Naive B cell (primary cell): ENCODE results near the gene TSPAN2. TPM values are rescaled to one million over a fixed set of nuclear protein-coding genes. Genes with fewer than 3 reads are reported as not detected.

ENCODE experiments used
- ATAC-seq, 2 donors: fragments of 150-1000 bp; cut with Tn5 transposase; 2 replicates each; pipeline ENCODE4 v1.10.0; 2021; ENCODE audit warnings: low read depth in 2 of 2, mild to moderate bottlenecking in 2 of 2, moderate library complexity in 2 of 2
- DNase-seq: peaks from one replicate; pipeline ENCODE4 v3.0.0; 2022
- H3K27ac Mint-ChIP-seq, 6 donors: one replicate each; pipeline ENCODE4 v1.8.0; 2020 to 2022; ENCODE audit warnings: mild to moderate bottlenecking in 6 of 6, mixed read lengths in 6 of 6, moderate library complexity in 5 of 6, inconsistent platforms in 2 of 6
- H3K27me3 Mint-ChIP-seq, 3 donors: one replicate each; pipeline ENCODE4 v1.8.0; 2021 to 2022; ENCODE audit warnings: mixed read lengths in 3 of 3, mild to moderate bottlenecking in 1 of 3
- H3K36me3 Mint-ChIP-seq, 2 donors: one replicate each; pipeline ENCODE4 v1.8.0; 2020 to 2022; ENCODE audit warnings: mixed read lengths in 2 of 2, inconsistent platforms in 1 of 2, mild to moderate bottlenecking in 1 of 2
- H3K4me1 Mint-ChIP-seq, 3 donors: one replicate each; pipeline ENCODE4 v1.8.0; 2020 to 2022; ENCODE audit warnings: mixed read lengths in 3 of 3, inconsistent platforms in 1 of 3, mild to moderate bottlenecking in 1 of 3, moderate library complexity in 1 of 3
- H3K4me3 Mint-ChIP-seq, 8 donors: one replicate each; pipeline ENCODE4 v1.8.0; 2020 to 2022; ENCODE audit warnings: mild to moderate bottlenecking in 8 of 8, mixed read lengths in 8 of 8, moderate library complexity in 8 of 8, inconsistent platforms in 2 of 8
- H3K9me3 Mint-ChIP-seq, 7 donors: one replicate each; pipeline ENCODE4 v1.8.0; 2020 to 2022; ENCODE audit warnings: mixed read lengths in 7 of 7, mild to moderate bottlenecking in 5 of 7, inconsistent platforms in 2 of 7, moderate library complexity in 1 of 7
- polyA plus RNA-seq, 6 donors: library from polyadenylated mRNA; unstranded; fragments of 300-500 nt; fragmentation: Illumina TruSeq; gene quantifications; one replicate each; pipeline ENCODE4 v1.2.3, GENCODE V29; 2021; ENCODE audit warnings: low read depth in 6 of 6

The TSPAN2 gene
- polyA plus RNA-seq, 6 donors from 2014 or later = 0.15 to 0.38 (median 0.23) TPM; not detected in 2

DNA sequence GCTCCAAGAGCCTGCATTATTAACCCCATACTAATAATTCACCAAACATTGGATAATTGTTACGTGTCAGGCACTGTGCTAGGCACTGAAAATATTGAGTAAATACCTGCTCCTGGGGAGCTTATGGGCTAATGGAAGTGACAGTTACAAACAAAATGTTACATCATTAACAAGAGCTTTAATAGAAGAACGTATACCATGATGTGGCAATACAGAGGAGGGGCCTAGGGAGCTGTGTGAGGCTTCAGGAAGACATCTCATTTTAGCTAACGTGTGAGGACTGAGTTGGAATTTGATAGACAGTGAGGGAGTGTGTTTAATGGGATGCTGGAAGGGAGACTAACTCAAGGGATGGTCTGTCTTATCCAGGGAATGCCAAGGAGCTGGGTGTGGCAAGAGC, 16.5 kb upstream of the TSPAN2 start:
- ATAC-seq (no peak), DNase-seq (no peak)
- Mint-ChIP-seq H3K9me3 (peaks cover 0 to 4% (median 0%) of the 10 kb centered on the region in 7 donors), H3K4me1 (peaks cover 0 to 4% (median 0%) of the 10 kb centered on the region in 3 donors), H3K36me3 (peaks cover 0 to 8% of the 10 kb centered on the region in 2 donors), H3K27me3 (peaks cover 0 to 12% (median 6%) of the 10 kb centered on the region in 3 donors), H3K27ac (peak overlapping the region in 3 of 6 donors; percentile 37 to 72 (median 59)), H3K4me3 (no peak overlapping the region)

DNA sequence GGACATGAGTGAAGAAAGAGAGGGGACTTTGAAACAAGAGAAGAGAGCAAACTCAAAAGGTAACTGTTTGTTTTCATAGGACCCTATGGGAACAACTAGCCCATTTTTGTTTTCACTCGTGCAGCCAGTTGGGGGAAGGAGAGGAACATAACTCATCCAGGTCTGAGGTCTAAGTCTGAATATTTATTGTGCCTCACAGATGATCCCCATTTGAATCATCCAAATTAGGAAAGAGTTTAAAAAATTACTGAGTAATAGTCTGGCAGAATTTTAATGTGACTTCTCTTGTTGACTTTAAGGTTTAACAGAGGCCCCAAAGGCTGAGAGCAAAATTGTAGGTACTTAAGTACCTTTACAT, 10.4 kb upstream of the TSPAN2 start:
- no peaks in the 10 kb centered on the region for H3K36me3 Mint-ChIP-seq
- H3K27ac Mint-ChIP-seq = peak overlapping the region; percentile 96 to 100 (median 98)
- peak overlapping the region; percentile 83 to 99 (median 93) for H3K4me3 Mint-ChIP-seq
- no peak for DNase-seq
- no peaks in the 10 kb centered on the region for H3K27me3 Mint-ChIP-seq
- ATAC-seq = no peak
- peaks cover 19 to 24% (median 23%) of the 10 kb centered on the region in 3 donors for H3K4me1 Mint-ChIP-seq
- H3K9me3 Mint-ChIP-seq = no peaks in the 10 kb centered on the region

DNA sequence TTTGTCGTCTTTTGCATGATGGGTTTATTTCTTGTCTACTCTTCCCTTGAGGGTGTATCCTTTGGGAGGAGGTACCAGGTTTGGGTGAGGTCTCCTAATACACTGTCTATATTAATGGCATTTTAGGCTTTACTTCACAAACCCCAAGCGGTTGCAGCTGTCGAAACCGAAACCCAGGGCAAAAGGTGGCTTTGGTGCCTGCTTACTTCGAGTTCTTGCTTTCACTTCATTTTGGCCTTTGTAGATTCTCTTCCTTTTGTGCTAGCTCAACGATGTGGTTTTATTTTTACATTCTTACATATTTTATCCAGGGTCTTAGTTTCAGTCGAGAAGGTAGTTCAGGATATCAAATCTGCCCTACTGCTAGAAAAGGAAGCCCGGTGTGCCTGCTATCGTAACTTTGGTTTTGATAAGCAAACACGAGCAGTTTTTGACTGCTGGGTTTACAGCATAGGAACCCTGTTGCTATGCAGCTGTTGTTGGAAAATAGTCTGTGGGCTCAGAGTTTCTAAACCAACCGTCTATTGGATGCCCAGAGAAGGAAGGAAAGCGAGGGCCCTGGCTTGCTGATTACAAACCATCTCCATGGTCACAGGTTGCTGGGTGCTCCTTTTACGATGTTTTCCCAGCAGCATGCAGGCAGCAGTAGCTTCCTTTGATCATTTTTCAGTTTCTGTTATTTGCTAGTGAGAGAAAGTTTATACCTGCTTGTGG, 9.8 kb upstream of the TSPAN2 start:
- ATAC-seq = peak; percentile 93 to 94
- Mint-ChIP-seq H3K9me3 (no peaks in the 10 kb centered on the region), H3K27me3 (no peaks in the 10 kb centered on the region), H3K4me1 (peaks cover 19 to 24% (median 23%) of the 10 kb centered on the region in 3 donors), H3K4me3 (peak overlapping the region; percentile 83 to 99 (median 93)), H3K27ac (peak overlapping the region; percentile 96 to 100 (median 98)), H3K36me3 (no peaks in the 10 kb centered on the region)
- peak; percentile 67 for DNase-seq

DNA sequence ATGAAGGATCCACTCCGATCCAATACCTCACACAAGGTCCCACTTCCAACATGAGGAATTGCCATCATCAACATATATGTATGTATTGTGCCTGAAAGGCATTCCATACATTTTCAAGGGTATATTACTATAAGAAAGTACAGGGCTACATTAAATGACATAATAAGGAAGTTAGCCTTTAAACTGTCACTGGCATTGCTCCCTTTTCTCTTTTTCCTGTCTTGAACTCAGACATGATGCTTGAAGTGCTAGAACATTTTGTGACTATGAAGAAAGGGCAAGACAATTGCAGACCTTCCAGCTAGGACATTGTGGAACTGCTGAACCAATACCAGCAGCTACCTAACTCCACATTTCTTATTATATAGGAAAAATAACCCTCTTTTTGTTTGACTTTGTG, 2.9 kb upstream of the TSPAN2 start:
- no peak for ATAC-seq
- H3K27me3 Mint-ChIP-seq = peaks cover 0 to 9% (median 2%) of the 10 kb centered on the region in 3 donors
- DNase-seq = no peak
- H3K4me1 Mint-ChIP-seq = peaks cover 13 to 18% (median 17%) of the 10 kb centered on the region in 3 donors
- H3K36me3 Mint-ChIP-seq = no peaks in the 10 kb centered on the region
- no peak overlapping the region for H3K27ac Mint-ChIP-seq
- H3K9me3 Mint-ChIP-seq = no peaks in the 10 kb centered on the region
- no peak overlapping the region for H3K4me3 Mint-ChIP-seq

DNA sequence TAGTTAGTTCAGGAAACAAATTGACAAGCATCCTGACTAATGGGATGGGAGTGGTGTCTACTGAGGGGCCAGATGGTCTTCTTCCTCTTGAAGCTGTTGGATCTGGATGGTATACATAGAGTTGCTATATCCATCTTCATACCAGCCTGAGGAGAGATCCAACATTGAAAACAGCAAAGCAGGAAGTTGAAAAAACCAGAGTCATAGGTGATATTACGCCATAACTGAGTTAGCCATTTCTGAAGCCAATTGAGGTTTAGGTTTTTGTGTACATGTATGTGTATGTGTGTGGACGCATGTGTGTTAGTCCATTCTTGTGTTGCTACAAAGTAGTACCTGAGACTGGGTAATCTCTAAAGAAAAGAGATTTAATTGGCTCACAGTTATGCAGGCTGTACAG, 2.3 kb upstream of the TSPAN2 start:
- peak overlapping the region in 1 of 8 donors; percentile 91 for H3K4me3 Mint-ChIP-seq
- no peak for DNase-seq
- no peaks in the 10 kb centered on the region for H3K36me3 Mint-ChIP-seq
- peaks cover 13 to 18% (median 17%) of the 10 kb centered on the region in 3 donors for H3K4me1 Mint-ChIP-seq
- no peak for ATAC-seq
- peaks cover 1 to 12% (median 5%) of the 10 kb centered on the region in 3 donors for H3K27me3 Mint-ChIP-seq
- no peak overlapping the region for H3K27ac Mint-ChIP-seq
- H3K9me3 Mint-ChIP-seq = no peaks in the 10 kb centered on the region

DNA sequence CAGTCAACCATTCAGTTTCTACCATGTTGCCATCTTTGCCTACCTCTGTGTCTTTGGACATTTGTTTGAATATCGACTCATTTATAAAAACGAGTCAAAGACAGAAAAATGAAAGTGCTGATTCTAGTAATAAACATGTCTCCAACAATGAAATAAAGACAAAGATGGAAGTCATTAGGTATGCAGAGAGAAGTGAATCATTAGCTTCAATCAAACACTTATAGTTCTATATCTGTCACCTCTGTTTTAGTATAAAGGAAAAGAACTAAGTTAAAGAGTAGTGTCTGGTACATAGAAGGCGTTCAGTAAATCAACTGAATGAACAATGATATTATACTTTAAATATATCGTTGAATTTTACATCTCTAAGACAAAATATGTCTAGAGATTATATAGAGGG, 1.7 kb upstream of the TSPAN2 start:
- H3K4me1 Mint-ChIP-seq = peaks cover 13 to 18% (median 17%) of the 10 kb centered on the region in 3 donors
- H3K36me3 Mint-ChIP-seq = no peaks in the 10 kb centered on the region
- H3K27me3 Mint-ChIP-seq = peaks cover 6 to 18% (median 11%) of the 10 kb centered on the region in 3 donors
- no peak overlapping the region for H3K27ac Mint-ChIP-seq
- peak overlapping the region in 3 of 8 donors; percentile 83 to 91 (median 86) for H3K4me3 Mint-ChIP-seq
- no peaks in the 10 kb centered on the region for H3K9me3 Mint-ChIP-seq
- DNase-seq = no peak
- no peak for ATAC-seq

DNA sequence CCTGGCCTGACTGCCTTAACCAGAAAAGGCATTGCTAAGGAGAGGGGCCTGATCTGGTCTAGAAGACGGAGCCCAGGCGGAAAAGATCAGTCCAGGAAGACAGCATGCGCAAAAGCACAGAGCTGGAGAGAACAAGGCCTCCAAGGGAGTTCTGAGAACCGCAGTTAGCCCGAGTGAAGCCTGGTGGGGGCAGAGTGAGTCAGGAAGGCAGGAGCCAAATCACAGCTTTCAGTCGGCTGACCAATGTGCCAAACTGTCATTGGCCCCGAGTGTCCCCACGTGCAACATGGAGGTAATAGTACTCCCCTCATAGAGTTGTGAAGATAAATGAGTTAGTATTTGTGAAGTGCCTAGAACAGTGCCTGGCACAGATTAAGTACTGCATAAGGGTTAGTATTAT, 1.2 kb upstream of the TSPAN2 start:
- Mint-ChIP-seq H3K4me3 (peak overlapping the region; percentile 10 to 92 (median 88)), H3K36me3 (no peaks in the 10 kb centered on the region), H3K9me3 (no peaks in the 10 kb centered on the region), H3K27ac (peak overlapping the region in 1 of 6 donors; percentile 8), H3K4me1 (peaks cover 13 to 18% (median 17%) of the 10 kb centered on the region in 3 donors), H3K27me3 (peaks cover 6 to 20% (median 11%) of the 10 kb centered on the region in 3 donors)
- no peak for DNase-seq
- ATAC-seq = no peak

DNA sequence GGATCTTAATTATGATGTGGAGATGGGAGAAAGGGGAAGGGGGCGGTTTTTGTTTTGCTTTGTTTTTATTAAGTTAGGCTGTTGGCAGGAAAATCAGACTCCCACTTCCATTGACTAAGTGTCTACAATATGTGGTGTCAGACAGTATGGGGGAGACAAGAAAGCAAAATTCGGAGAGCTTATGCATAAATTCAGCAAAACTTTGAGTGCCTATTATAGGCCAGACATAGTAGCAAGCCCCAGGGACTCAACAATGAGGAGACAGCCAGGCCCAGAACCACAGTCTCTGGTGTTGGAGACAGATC, 835 bp upstream of the TSPAN2 start:
- DNase-seq (no peak), ATAC-seq (no peak)
- peak overlapping the region in 3 of 6 donors; percentile 8 to 96 (median 81) for H3K27ac Mint-ChIP-seq

DNA sequence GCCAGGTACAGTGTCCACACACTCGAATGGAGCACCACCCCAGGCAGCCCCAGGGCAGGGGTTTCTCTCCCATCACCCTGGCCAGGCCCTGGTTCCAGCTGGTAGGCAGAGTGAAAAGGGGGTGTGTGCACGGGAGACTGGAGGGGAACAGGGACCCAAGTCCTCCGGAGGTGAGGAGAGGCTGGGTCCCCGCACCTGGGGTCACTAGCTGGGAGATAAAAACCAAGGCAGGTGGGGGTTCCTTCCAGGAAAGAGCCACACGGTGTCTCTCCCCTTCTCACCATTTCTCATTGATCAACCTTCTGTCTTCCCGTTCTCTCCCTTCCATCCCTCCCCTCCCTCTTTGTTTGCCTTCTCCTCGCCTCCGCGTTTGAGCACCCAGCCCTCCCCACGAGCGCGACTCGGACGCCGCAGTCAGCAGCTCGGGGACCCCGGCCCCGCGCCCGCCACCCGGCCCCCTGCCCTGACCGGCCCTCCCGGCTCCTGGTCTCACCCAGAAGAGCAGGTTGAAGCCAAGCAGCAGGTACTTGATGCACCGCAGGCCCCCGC, 358 bp downstream of the TSPAN2 start:
- H3K36me3 Mint-ChIP-seq = no peaks in the 10 kb centered on the region
- no peaks in the 10 kb centered on the region for H3K9me3 Mint-ChIP-seq
- peak overlapping the region in 3 of 6 donors; percentile 47 to 85 (median 59) for H3K27ac Mint-ChIP-seq
- ATAC-seq (peak in 1 of 2 donors; percentile 4), DNase-seq (no peak)
- peak overlapping the region; percentile 67 to 93 (median 84) for H3K4me3 Mint-ChIP-seq
- H3K4me1 Mint-ChIP-seq = peaks cover 13 to 18% (median 17%) of the 10 kb centered on the region in 3 donors
- peaks cover 13 to 20% (median 15%) of the 10 kb centered on the region in 3 donors for H3K27me3 Mint-ChIP-seq

More for the DNA sequence above, 835 bp upstream of the TSPAN2 start:
- peaks cover 6 to 20% (median 12%) of the 10 kb centered on the region in 3 donors for H3K27me3 Mint-ChIP-seq
- peak overlapping the region; percentile 83 to 93 (median 91) for H3K4me3 Mint-ChIP-seq
- peaks cover 13 to 18% (median 17%) of the 10 kb centered on the region in 3 donors for H3K4me1 Mint-ChIP-seq
- H3K9me3 Mint-ChIP-seq = no peaks in the 10 kb centered on the region
- H3K36me3 Mint-ChIP-seq = no peaks in the 10 kb centered on the region

DNA sequence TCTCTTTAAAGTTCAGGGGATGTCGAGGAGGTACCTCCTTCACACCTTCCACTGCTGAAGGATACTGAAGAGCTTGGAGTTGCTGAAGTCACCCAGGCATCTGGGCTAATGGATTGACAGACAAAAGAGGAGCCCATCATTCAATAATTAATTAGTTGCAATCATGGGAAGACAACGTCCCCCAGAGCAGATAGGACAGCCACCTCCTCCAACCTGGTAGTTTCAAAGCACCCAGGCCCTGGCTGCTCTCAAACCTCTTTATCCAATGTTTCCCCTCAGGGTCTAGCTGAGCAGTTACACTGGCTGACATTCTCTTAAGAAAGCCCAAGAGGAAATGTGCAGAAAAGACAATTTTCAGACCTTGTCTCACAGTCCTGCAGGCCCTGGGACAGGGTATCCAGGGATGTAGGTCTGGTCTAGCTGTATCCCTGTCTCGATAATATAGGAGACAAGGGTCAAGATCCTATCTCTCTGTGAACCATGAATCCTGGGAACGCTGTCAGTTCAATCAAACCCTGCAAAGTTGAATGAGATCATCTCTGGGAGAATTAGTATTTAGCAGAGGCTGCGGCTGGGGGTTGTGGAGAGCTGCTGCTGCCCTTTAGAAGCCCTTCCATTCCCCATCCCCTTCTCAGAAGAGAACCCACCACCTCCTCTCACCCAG, 1.1 kb downstream of the TSPAN2 start:
- H3K36me3 Mint-ChIP-seq = no peaks in the 10 kb centered on the region
- no peak for ATAC-seq
- peak overlapping the region in 2 of 6 donors; percentile 59 to 85 for H3K27ac Mint-ChIP-seq
- no peaks in the 10 kb centered on the region for H3K9me3 Mint-ChIP-seq
- H3K4me1 Mint-ChIP-seq = peaks cover 13 to 18% (median 17%) of the 10 kb centered on the region in 3 donors
- DNase-seq = no peak
- peaks cover 13 to 27% (median 15%) of the 10 kb centered on the region in 3 donors for H3K27me3 Mint-ChIP-seq
- H3K4me3 Mint-ChIP-seq = peak overlapping the region; percentile 67 to 93 (median 84)

DNA sequence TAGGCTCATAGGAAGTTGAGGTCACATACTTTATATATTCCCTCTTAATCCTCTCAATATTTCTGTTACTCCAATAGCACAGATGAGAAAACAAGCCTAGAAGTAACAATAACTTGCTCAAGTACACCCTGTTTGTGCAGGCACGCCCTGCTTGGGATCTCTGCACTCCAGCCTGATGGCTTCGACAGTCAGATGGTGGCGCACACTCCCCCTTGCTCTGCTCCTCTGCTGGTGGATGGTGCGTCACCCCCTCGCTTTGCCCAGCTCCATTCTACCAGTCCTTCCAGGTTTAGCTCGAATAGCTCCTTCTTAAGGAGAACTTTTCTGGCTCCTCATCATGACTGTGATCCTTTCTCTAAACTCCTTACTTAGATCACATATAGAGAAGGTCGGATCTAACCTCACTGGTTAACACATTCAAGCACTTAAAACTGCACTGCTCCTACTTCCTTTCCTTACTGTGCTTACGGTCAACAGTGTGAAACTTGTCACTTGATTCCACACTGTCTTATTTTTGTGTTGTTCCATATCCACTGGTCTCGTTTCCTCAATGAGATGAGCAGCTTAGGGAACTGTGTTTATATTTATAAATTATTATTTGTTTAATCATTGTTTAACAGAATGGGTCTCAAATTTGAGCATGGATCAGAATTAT, 3.0 kb downstream of the TSPAN2 start:
- Mint-ChIP-seq H3K4me1 (peaks cover 13 to 18% (median 17%) of the 10 kb centered on the region in 3 donors), H3K27me3 (peaks cover 13 to 30% (median 15%) of the 10 kb centered on the region in 3 donors), H3K36me3 (no peaks in the 10 kb centered on the region), H3K4me3 (peak overlapping the region in 1 of 8 donors; percentile 1), H3K9me3 (no peaks in the 10 kb centered on the region), H3K27ac (no peak overlapping the region)
- DNase-seq = no peak
- ATAC-seq = no peak

DNA sequence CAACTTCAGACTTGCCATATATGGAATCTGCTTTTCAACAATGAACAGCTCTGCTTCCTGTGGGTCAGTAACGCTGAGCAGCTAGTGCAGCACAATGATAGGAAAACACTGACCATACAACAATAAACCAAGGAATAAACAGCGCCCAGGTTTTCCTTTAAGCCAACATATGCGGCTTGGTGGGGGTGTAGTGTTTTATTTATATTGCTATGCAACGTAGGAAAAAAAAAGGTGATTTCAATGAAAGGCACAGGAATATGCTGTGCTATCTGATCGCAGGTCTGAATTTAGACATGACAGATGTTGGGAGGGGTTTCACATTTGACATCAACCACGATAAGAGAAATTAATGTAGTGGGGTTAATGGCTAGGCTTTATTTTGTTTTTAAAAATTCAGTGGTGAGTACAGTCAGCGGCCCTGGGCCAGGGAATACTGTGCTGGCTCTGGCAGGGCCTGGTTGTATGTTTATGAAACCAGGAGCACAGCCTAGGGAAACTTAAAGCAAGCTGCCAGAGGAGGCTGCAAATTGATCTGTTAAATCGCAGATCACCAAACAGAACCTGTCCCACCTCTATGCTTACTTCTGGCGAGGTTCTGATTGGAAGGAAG, 4.3 kb downstream of the TSPAN2 start:
- Mint-ChIP-seq H3K27ac (no peak overlapping the region), H3K4me3 (no peak overlapping the region), H3K4me1 (peaks cover 9 to 14% (median 10%) of the 10 kb centered on the region in 3 donors), H3K9me3 (no peaks in the 10 kb centered on the region), H3K36me3 (no peaks in the 10 kb centered on the region), H3K27me3 (peaks cover 13 to 34% (median 15%) of the 10 kb centered on the region in 3 donors)
- no peak for ATAC-seq
- DNase-seq = no peak

DNA sequence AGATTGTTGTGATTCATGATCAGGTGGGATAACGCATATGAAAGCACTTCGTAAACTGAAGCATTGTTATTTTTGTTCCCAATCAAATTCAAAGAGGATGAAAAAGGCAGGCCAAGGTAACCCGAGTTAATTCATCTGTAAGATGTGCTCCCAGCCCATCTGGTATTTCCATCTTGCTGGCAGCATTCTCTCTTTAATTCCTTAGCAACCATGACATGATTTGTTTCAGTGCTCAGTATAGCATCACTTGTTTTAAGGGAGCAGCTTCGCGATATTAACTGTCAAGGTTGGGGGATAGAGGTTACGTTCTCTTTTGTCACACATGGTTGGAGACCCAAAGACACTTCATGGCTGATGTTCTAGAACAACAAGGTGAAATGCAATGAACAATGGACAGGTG, 6.4 kb downstream of the TSPAN2 start:
- Mint-ChIP-seq H3K27me3 (peaks cover 13 to 26% (median 15%) of the 10 kb centered on the region in 3 donors), H3K27ac (no peak overlapping the region), H3K4me3 (no peak overlapping the region), H3K36me3 (no peaks in the 10 kb centered on the region), H3K4me1 (no peaks in the 10 kb centered on the region), H3K9me3 (no peaks in the 10 kb centered on the region)
- no peak for DNase-seq
- ATAC-seq = no peak
